ENCODE data around the gene HMGB1.

- TF ChIP-seq POLR2A (IDR thresholded peaks at IDR 0.05; ENCODE audit: low read length) (no peak), GATA1 (IDR thresholded peaks at IDR 0.05; ENCODE audit: low read depth, low read length) (no peak)
These were observed 15.6 kb upstream of the HMGB1 start for GRCh38 chr13:30481241-30481760.

All from erythroblast (primary cell).